Small intestine (tissue), 7 donors: ENCODE measurements around the gene ZKSCAN3. TPM values are rescaled to one million over a fixed set of nuclear protein-coding genes. Genes with fewer than 3 reads are reported as not detected.
"Not testable (repeated sequence)": the region's sequence is repeated elsewhere in the genome, so short reads cannot be mapped to it uniquely, and the experiment has no call there.

Experiments
- DNase-seq, 2 donors: peaks; one replicate each; pipeline versions ENCODE4 v3.0.0 to v3.0.0-alpha.2; 2013
- FAIRE-seq: peaks from 2 replicates; lab custom pipeline; 2012; peaks lifted over from hg19 to GRCh38; lab: Jason Lieb, UNC
- H3K27ac ChIP-seq, 3 donors: one replicate each; pipeline ENCODE4 v1.5.1; 2013; ENCODE audit warnings: low read length in 2 of 3, mild to moderate bottlenecking in 2 of 3, control low read depth in 1 of 3, inconsistent platforms in 1 of 3, low read depth in 1 of 3, moderate library complexity in 1 of 3
- H3K27me3 ChIP-seq, 3 donors: one replicate each; pipeline ENCODE4 v1.6.1; 2013; ENCODE audit warnings: low read length in 3 of 3, inconsistent platforms in 1 of 3; ENCODE audit not compliant: control insufficient read depth in 3 of 3, insufficient read depth in 3 of 3
- H3K36me3 ChIP-seq, 3 donors: one replicate each; pipeline ENCODE4 v1.6.1; 2013; ENCODE audit warnings: low read length in 3 of 3, inconsistent platforms in 1 of 3, low read depth in 1 of 3, mild to moderate bottlenecking in 1 of 3, moderate library complexity in 1 of 3; ENCODE audit not compliant: control insufficient read depth in 3 of 3, insufficient read depth in 2 of 3
- H3K4me1 ChIP-seq, 3 donors: one replicate each; pipeline ENCODE4 v1.6.1; 2013; ENCODE audit warnings: low read length in 2 of 3, inconsistent platforms in 1 of 3, low read depth in 1 of 3, mild to moderate bottlenecking in 1 of 3, moderate library complexity in 1 of 3; ENCODE audit not compliant: control insufficient read depth in 3 of 3, insufficient read depth in 2 of 3
- H3K4me3 ChIP-seq, 3 donors: one replicate each; pipeline ENCODE4 v1.5.1; 2013; ENCODE audit warnings: low read length in 3 of 3, control low read depth in 1 of 3, inconsistent platforms in 1 of 3, low read depth in 1 of 3, mild to moderate bottlenecking in 1 of 3, moderate library complexity in 1 of 3
- H3K9me3 ChIP-seq, 2 donors: one replicate each; pipeline ENCODE4 v1.6.1; 2013; ENCODE audit warnings: low read depth in 1 of 2, low read length in 1 of 2; ENCODE audit not compliant: control insufficient read depth in 2 of 2, insufficient read depth in 1 of 2
- WGBS, 3 donors: extraction: QIAGEN DNeasy Blood & Tissue Kit; methylation state at CpG; one replicate each; pipeline ENCODE4 v1.1.7; 2013; 5-methylcytosine and 5-hydroxymethylcytosine counted together
- polyA plus RNA-seq, 4 donors: library from polyadenylated mRNA; stranded (reverse) in 3 of 4; unstranded in 1 of 4; fragments of 200-250 nt in 3 of 4; fragments of 120-200 nt in 1 of 4; gene quantifications; one replicate each; pipeline versions ENCODE4 v1.2.1 to v1.2.3, GENCODE V29; 2013
- donor health status: healthy with polysubstance abuse.
- donor health status: control.
- donor health status: control.
- donor health status: Bipolar disorder and iron deficiency.
- donor health status: healthy.

The ZKSCAN3 gene
- polyA plus RNA-seq, 4 donors: 1.1 to 5.3 (median 1.9) TPM

DNA sequence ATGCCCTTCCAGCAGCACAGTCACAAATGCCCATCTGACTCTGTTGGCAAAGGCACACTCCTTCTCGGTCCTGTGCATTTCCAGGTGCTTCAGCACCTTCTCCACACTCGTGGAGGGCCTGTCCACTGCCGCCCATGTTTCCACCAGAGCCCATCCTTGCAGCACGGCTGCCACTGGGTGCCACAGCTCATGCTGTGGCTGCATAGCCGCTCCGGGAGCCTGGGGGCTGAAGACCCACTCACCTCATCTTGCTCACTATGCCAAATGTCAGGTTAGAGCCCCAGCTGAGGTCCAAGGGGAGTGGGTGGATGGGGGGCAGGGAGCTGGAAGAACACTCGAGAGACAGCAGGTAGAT, 6.9 kb downstream of the ZKSCAN3 start:
- no peaks in the 10 kb centered on the region for H3K27me3 ChIP-seq
- H3K9me3 ChIP-seq: no peaks in the 10 kb centered on the region
- peaks cover 0 to 3% (median 2%) of the 10 kb centered on the region in 3 donors for H3K4me1 ChIP-seq
- WGBS, 3 donors: 68 to 80% (median 79%) methylated on average over 7 of the region's 7 CpGs
- FAIRE-seq: no peak
- H3K27ac ChIP-seq: peak overlapping the region in 1 of 3 donors; percentile 59
- no peak overlapping the region for H3K4me3 ChIP-seq
- DNase-seq: no peak
- H3K36me3 ChIP-seq: peaks cover 0 to 10% (median 0%) of the 10 kb centered on the region in 3 donors

DNA sequence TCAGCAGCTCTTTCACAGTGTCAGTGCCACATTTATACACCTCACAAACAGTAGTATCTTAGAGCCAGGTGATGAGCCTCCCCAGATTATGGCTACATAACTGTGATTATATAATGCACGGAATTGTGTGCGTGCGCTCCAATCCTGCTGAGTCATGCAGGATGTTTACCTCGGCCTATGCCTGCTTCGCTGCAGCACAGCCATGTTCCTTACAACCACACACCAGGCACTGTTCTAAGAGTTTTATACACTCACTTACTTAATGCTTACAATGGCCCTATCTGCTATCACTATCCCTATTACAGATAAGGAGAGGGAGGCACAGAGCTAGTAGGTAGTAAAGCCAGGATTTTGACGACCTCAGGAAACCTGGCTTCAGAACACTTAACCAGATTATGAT, 7.3 kb downstream of the ZKSCAN3 start:
- H3K4me3 ChIP-seq: no peak overlapping the region
- no peak for DNase-seq
- peaks cover 0 to 13% (median 0%) of the 10 kb centered on the region in 3 donors for H3K36me3 ChIP-seq
- no peaks in the 10 kb centered on the region for H3K27me3 ChIP-seq
- peaks cover 0 to 3% (median 2%) of the 10 kb centered on the region in 3 donors for H3K4me1 ChIP-seq
- 79 to 87% (median 86%) methylated on average over 6 of the region's 6 CpGs for WGBS, 3 donors
- no peak for FAIRE-seq
- H3K27ac ChIP-seq: no peak overlapping the region
- H3K9me3 ChIP-seq: no peaks in the 10 kb centered on the region

DNA sequence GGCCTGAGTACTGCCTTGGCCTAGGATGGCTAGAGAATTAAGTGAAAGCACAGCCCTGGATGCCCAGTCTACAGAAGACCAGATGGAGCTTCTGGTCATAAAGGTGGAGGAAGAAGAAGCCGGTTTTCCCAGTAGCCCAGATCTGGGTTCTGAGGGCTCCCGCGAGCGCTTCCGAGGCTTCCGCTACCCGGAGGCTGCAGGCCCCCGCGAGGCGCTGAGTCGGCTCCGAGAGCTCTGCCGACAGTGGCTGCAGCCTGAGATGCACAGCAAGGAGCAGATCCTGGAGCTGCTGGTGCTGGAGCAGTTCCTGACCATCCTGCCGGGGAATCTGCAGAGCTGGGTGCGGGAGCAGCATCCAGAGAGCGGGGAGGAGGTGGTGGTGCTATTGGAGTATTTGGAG, 9.8 kb downstream of the ZKSCAN3 start:
- H3K4me3 ChIP-seq, FAIRE-seq, DNase-seq, H3K27ac ChIP-seq, H3K27me3 ChIP-seq, H3K4me1 ChIP-seq, H3K9me3 ChIP-seq: not testable (repeated sequence)
- WGBS, 3 donors: 95 to 100% (median 96%) methylated on average over 13 to 14 of the region's 16 CpGs
- H3K36me3 ChIP-seq: peaks cover 0 to 23% (median 2%) of the 10 kb centered on the region in 3 donors

DNA sequence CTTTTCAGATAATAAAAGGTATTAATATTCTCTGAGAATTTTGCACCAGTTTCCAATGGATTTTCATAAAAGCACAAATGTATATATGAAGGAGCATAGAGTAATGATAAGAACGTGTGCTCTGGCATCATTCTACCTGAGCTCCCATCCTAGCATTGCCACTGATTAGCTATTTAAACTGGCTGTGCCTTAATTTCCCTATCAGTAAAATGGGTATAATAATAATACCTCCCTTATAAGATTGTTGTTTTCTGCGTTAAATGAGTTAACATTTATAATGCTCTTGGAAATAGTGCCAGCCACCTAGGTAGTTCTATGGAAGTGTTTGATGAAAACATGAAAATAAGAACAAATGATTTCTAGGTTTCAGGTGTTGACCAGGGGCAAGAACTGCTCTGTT, 11.2 kb downstream of the ZKSCAN3 start:
- DNase-seq (no peak), FAIRE-seq (no peak)
- Histone ChIP-seq H3K27me3 (no peaks in the 10 kb centered on the region), H3K9me3 (no peaks in the 10 kb centered on the region), H3K4me3 (no peak overlapping the region), H3K27ac (no peak overlapping the region), H3K36me3 (peaks cover 0 to 31% (median 2%) of the 10 kb centered on the region in 3 donors), H3K4me1 (no peaks in the 10 kb centered on the region)
- WGBS, 3 donors: 91 to 98% (median 93%) methylated on average over 2 of the region's 2 CpGs

DNA sequence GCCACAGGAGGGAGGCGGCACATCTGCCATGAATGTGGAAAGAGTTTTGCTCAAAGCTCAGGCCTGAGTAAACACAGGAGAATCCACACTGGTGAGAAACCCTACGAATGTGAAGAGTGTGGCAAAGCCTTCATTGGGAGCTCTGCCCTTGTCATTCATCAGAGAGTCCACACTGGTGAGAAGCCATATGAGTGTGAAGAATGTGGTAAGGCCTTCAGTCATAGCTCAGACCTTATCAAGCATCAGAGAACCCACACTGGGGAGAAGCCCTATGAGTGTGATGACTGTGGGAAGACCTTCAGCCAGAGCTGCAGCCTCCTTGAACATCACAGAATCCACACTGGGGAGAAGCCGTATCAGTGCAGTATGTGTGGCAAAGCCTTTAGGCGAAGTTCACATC, 15.8 kb downstream of the ZKSCAN3 start:
- not testable (repeated sequence) for H3K27me3 ChIP-seq, FAIRE-seq, H3K4me1 ChIP-seq, DNase-seq, H3K4me3 ChIP-seq, H3K9me3 ChIP-seq, H3K27ac ChIP-seq
- WGBS, 3 donors: 90 to 95% (median 94%) methylated on average over 4 of the region's 4 CpGs
- H3K36me3 ChIP-seq: peaks cover 2 to 27% (median 3%) of the 10 kb centered on the region in 3 donors

DNA sequence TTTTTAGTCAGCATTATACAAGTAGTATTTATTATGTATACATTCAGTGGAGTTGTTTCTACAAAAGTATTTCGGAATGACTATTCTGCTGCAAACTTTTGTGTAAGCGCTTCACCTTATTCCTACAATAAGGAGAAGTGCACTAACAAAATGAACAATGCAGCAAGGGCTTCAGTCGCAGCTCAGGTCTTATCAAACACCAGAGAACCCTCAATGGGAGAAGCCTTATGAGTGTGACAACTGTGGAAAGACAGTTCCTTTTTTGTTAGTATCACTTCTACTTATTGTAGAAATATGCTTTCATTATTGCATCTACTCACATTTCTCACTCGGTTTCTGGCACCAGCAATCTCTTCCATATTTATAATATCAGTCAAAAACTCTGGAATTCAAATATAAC, 18.8 kb downstream of the ZKSCAN3 start:
- H3K27ac ChIP-seq: no peak overlapping the region
- no peak overlapping the region for H3K4me3 ChIP-seq
- H3K4me1 ChIP-seq: no peaks in the 10 kb centered on the region
- H3K36me3 ChIP-seq: peaks cover 0 to 16% (median 3%) of the 10 kb centered on the region in 3 donors
- FAIRE-seq (no peak), DNase-seq (no peak)
- H3K27me3 ChIP-seq: no peaks in the 10 kb centered on the region
- WGBS, 3 donors: 83 to 88% (median 87%) methylated on average over 4 of the region's 4 CpGs
- no peaks in the 10 kb centered on the region for H3K9me3 ChIP-seq

DNA sequence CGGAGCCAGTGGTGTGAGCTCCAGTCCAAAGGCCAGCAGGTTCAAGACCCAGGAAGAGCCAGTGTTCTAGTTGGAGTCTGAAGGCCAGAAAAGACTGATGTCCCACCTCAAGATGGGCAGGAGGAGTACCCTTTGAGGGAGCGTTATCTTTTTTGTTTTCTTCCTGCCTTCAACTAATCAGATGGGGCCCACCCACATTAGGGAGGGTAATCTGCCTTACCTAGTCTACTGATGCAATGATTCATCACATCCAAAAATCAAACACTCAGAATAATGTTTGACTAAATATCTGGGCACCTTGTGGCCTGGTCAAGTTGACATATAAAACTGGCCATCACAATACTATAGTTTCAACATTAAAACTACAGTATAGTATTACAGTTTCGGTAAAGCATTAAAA, 19.7 kb downstream of the ZKSCAN3 start:
- H3K27me3 ChIP-seq: no peaks in the 10 kb centered on the region
- H3K36me3 ChIP-seq: peaks cover 0 to 9% (median 3%) of the 10 kb centered on the region in 3 donors
- no peaks in the 10 kb centered on the region for H3K9me3 ChIP-seq
- no peaks in the 10 kb centered on the region for H3K4me1 ChIP-seq
- FAIRE-seq (no peak), DNase-seq (no peak)
- H3K27ac ChIP-seq: no peak overlapping the region
- WGBS, 3 donors: 96 to 99% (median 97%) methylated on average over 3 of the region's 3 CpGs
- H3K4me3 ChIP-seq: no peak overlapping the region

DNA sequence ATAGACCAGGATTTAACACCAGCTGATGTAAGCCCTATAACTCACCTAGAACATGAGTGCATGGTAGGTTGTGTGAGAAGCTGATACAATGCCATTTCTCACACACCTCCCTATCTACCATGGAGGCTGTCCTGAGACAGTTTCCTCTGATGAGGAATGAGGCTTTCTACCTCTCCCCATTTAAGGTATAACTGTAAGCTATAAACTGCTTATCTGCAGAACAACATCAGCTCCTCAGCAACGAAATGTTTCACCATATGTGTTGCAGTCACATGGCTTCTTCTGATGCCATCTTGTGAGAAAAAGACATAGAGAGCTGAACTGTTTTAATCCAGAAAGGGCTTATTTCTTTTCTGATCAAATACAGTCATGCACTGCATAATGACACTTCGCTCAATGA, 20.7 kb downstream of the ZKSCAN3 start:
- no peak for FAIRE-seq
- no peak for DNase-seq
- H3K27ac ChIP-seq: no peak overlapping the region
- peaks cover 0 to 4% (median 3%) of the 10 kb centered on the region in 3 donors for H3K36me3 ChIP-seq
- WGBS, 3 donors: 62 to 76% (median 65%) methylated on average over 2 of the region's 2 CpGs
- H3K4me1 ChIP-seq: no peaks in the 10 kb centered on the region
- no peaks in the 10 kb centered on the region for H3K27me3 ChIP-seq
- no peak overlapping the region for H3K4me3 ChIP-seq
- no peaks in the 10 kb centered on the region for H3K9me3 ChIP-seq

DNA sequence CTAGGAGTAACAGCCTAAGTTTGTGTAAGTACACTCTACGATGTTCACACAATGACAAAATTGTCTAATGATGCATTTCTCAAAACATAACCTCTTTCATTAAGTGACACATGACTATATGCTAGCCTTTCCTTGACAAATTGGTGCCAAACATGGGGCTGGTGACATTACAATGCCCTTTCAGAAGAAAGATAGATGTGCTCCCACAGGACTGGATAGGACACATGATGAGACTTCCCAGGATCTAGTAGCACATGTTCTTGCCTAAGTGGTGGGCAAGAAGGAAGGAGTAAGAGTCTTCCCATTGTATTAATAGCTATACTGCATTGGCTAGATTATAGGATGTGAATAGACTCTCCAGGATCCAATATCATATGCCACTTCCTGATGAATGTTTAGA, 21.5 kb downstream of the ZKSCAN3 start:
- H3K36me3 ChIP-seq: no peaks in the 10 kb centered on the region
- FAIRE-seq: no peak
- WGBS, 3 donors: 94 to 96% (median 95%) methylated on average over 1 of the region's 1 CpG

More for the DNA sequence above, 21.5 kb downstream of the ZKSCAN3 start:
- DNase-seq: no peak
- no peaks in the 10 kb centered on the region for H3K9me3 ChIP-seq
- H3K27ac ChIP-seq: no peak overlapping the region
- no peaks in the 10 kb centered on the region for H3K4me1 ChIP-seq
- no peak overlapping the region for H3K4me3 ChIP-seq
- no peaks in the 10 kb centered on the region for H3K27me3 ChIP-seq
